Activated B cell treated with CpG ODN at 0.5 μM for 24 hours (primary cell): ENCODE results near the gene C11orf58. TPM values are rescaled to one million over a fixed set of nuclear protein-coding genes. Genes with fewer than 3 reads are reported as not detected.

Experiments used
- ATAC-seq: fragments of 200-7000 bp; cut with Tn5 transposase; one replicate; pipeline ENCODE4 v1.10.0; 2021; ENCODE audit warnings: low read depth, mild to moderate bottlenecking, moderate library complexity
- CTCF ChIA-PET: fragments of 350-600 bp; sonication (Branson Sonifier 250); formaldehyde crosslinking; loops from one replicate; lab custom pipeline; 2021; ENCODE audit warnings: antibody characterized with exemption; lab: Charles Lee
- POLR2A ChIA-PET: fragments of 350-600 bp; sonication (Branson Sonifier 250); formaldehyde crosslinking; loops from one replicate; lab custom pipeline; 2021; ENCODE audit warnings: antibody characterized with exemption; lab: Charles Lee
- DNase-seq: peaks from one replicate; pipeline ENCODE4 v3.0.0; 2022
- H3K27ac Mint-ChIP-seq: one replicate; pipeline ENCODE4 v1.8.0; 2020; ENCODE audit warnings: mixed read lengths
- H3K27me3 Mint-ChIP-seq: one replicate; pipeline ENCODE4 v1.8.0; 2021; ENCODE audit warnings: mixed read lengths
- H3K36me3 Mint-ChIP-seq: one replicate; pipeline ENCODE4 v1.8.0; 2021; ENCODE audit warnings: low read depth, mixed read lengths
- H3K4me1 Mint-ChIP-seq: one replicate; pipeline ENCODE4 v1.8.0; 2021; ENCODE audit warnings: mixed read lengths
- H3K4me3 Mint-ChIP-seq: one replicate; pipeline ENCODE4 v1.8.0; 2020; ENCODE audit warnings: mild to moderate bottlenecking, mixed read lengths
- H3K9me3 Mint-ChIP-seq: one replicate; pipeline ENCODE4 v1.8.0; 2020; ENCODE audit warnings: mixed read lengths
- CTCF ChIP-seq: fragments of 200-600 bp; IDR thresholded peaks from one replicate; pipeline ENCODE4 v1.8.0; 2022; ENCODE audit warnings: antibody characterized with exemption, mild to moderate bottlenecking
- intact Hi-C: fragments of 100-400 bp; cut with micrococcal nuclease; formaldehyde crosslinking; loops from one replicate; pipeline ENCODE4 v1.15.1; 2024
- total RNA-seq: library from RNA; stranded (reverse); gene quantifications from 2 replicates; pipeline ENCODE4 v1.2.3, GENCODE V29; 2022

Gene C11orf58
- total RNA-seq, 1 donor from 2014 or later = 130 TPM

- H3K4me1 Mint-ChIP-seq = no peaks in the 10 kb centered on the region
- ChIA-PET CTCF (no interaction called here), POLR2A (no interaction called here)
- peaks cover 3% of the 10 kb centered on the region for H3K27me3 Mint-ChIP-seq
- no peak overlapping the region for H3K4me3 Mint-ChIP-seq
- TF ChIP-seq CTCF = no peak
- DNase-seq (no peak), ATAC-seq (no peak)
- intact Hi-C loops = no loop called here
- H3K27ac Mint-ChIP-seq = no peak overlapping the region
- no peaks in the 10 kb centered on the region for H3K9me3 Mint-ChIP-seq
- H3K36me3 Mint-ChIP-seq = no peaks in the 10 kb centered on the region
Observed at GRCh38 chr11:16773981-16774935, 35.8 kb downstream of the C11orf58 start.

DNA sequence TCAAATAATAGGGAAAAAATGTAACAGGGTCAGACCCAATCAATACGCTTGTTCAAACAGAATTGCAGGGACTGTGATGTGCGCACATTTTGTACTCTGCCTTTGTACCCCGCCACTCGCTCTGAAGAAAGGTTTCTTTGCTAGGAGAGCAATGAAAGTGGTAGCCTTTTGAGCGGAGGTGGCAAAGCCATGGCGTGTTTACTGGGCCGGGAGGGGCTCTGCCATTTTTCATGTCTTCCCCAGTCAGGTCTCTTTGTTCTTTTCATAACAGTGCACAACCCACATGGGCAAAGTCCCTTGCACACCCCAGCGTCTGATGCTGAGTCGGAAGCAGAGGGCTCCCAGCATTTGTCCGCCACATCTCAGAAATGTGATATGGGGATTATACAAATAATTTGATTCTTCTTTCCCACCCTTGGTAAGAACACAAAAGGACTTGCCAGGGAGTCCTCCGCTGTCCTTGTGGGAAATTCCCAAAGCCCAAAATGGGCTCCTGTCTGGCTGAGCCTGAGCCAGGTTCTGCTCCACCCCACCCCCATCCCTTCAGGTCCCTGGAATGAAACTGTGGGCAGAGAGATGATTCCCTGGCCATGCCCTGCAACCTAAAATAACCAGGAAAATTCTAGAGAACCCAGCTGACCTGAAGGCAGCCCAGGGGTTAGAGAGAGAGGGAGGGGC is 36.6 kb downstream of the C11orf58 start:
- no peak for TF ChIP-seq CTCF
- POLR2A ChIA-PET = no interaction called here
- intact Hi-C loops = loop anchor here (1.0 kb wide), 1 partner anchor 18 kb away; no protein-coding TSS in a partner anchor
- CTCF ChIA-PET = no interaction called here
- ATAC-seq = no peak
- Mint-ChIP-seq H3K4me1 (no peaks in the 10 kb centered on the region), H3K27ac (no peak overlapping the region), H3K4me3 (no peak overlapping the region), H3K9me3 (no peaks in the 10 kb centered on the region), H3K36me3 (no peaks in the 10 kb centered on the region), H3K27me3 (no peaks in the 10 kb centered on the region)
- no peak for DNase-seq

GRCh38 chr11:16775614-16776283 is 37.3 kb downstream of the C11orf58 start:
- no peaks in the 10 kb centered on the region for H3K4me1 Mint-ChIP-seq
- H3K9me3 Mint-ChIP-seq = no peaks in the 10 kb centered on the region
- POLR2A ChIA-PET = no interaction called here
- no peak overlapping the region for H3K4me3 Mint-ChIP-seq
- H3K36me3 Mint-ChIP-seq = no peaks in the 10 kb centered on the region
- intact Hi-C loops = loop anchor here (1.0 kb wide), 1 partner anchor 18 kb away; no protein-coding TSS in a partner anchor
- no peaks in the 10 kb centered on the region for H3K27me3 Mint-ChIP-seq
- CTCF ChIA-PET = no interaction called here
- no peak for TF ChIP-seq CTCF
- no peak overlapping the region for H3K27ac Mint-ChIP-seq
- ATAC-seq (no peak), DNase-seq (no peak)

DNA sequence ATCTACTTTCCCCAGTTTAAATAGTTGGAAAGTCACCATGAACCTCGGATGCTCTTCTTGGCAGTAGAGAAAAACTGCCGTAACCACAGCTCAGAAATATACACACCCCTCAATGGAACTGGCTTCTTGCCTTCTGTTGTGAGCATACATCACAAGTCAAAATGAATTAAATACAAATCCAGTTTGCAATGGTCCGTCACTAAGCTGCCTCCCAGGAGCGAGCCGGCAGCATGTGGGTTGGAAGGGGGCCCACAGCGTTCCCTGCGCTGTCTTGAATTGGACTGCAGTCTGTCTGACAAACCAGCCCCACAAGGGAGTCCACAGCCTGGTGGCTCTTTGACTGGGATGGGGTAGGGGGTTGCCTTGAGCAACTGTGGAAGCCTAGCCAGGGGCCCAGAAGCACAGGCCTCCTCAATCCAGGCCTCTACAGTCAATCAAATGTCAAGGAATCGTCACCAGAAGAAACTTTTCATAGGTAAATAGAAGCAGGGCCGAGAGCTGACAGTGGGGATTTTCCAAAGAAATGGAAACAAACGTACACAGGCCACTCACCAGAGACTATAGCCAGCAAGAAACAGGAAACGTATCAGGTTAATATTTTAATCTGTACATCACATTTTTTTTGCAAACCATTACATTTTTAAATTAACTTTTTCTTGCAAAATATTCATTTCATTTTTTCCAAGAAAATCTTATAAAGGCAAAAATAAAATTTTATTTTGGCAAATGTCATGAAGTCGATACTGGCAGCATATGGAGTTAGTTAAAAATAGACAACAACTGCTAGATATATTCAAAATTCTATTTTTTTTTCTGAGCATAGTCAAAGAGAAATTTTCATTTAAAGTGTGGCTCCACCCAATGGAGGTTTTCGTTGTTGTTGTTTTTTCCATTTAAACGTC is 38.5 kb downstream of the C11orf58 start:
- no peak for ATAC-seq
- CTCF ChIA-PET = interaction anchor here (0.5 kb wide), 1 partner anchor 302 kb away, joined by 3 read pairs; no protein-coding TSS in a partner anchor

More for the DNA sequence above, 38.5 kb downstream of the C11orf58 start:
- POLR2A ChIA-PET = no interaction called here
- H3K27me3 Mint-ChIP-seq = no peaks in the 10 kb centered on the region
- H3K36me3 Mint-ChIP-seq = no peaks in the 10 kb centered on the region
- no peak overlapping the region for H3K4me3 Mint-ChIP-seq
- H3K9me3 Mint-ChIP-seq = no peaks in the 10 kb centered on the region
- no peak for TF ChIP-seq CTCF
- DNase-seq = no peak
- no peak overlapping the region for H3K27ac Mint-ChIP-seq
- intact Hi-C loops = no loop called here
- no peaks in the 10 kb centered on the region for H3K4me1 Mint-ChIP-seq
